ENCODE results near the gene TNS2. TPM values are rescaled to one million over a fixed set of nuclear protein-coding genes. Genes with fewer than 3 reads are reported as not detected.

The TNS2 gene
- total and polyA plus RNA-seq, 2 of the 13 experiments (the other 11 are each of a cell fraction or from before 2014, with no cell fraction given): 8.9 to 20.4 TPM

DNA sequence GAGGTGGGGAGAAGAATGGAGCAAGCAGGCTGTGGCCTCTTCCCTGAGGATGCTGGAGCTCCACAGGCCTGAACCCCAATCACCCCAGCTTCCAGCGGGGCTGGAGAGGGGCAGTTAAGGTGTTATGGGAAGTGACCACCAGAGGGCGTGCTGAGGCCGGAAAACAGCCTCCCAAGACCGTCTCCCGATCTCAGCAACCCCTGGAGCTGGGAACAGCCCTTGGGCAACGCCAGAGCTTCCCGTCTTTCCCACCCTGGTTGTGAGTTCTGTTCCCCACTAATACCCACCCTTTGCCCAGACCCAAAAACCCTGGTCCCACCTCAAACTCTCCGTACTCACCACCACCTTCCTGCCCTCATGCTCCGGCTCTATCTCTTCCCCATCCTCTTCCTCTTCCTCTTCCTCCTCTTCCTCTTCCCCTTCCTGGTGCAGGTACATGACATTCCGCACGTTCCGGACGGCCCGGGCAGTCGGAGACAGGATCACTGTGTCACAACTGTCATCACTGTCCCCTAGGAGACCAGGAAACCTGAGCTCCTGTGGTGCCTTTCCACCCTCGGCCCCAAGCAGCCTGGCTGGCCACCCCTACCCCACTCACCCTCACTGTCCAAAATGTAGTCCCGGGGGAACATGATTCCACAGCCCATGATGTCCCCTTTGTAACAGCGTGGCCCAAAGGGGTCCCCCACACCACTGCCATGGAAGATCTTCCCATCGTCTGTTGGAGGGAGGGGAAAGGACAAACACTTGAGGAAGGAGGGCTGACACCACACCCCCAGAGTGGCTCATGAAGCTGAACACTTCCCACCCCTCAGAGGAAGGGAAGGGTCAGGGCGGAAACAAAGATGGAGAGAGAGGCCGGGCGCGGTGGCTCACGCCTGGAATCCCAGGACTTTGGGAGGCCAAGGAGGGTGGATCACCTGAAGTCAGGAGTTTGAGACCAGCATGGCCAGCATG, 16.4 kb downstream of the TNS2 start (continued):
- TF ChIP-seq, protein P1, sequence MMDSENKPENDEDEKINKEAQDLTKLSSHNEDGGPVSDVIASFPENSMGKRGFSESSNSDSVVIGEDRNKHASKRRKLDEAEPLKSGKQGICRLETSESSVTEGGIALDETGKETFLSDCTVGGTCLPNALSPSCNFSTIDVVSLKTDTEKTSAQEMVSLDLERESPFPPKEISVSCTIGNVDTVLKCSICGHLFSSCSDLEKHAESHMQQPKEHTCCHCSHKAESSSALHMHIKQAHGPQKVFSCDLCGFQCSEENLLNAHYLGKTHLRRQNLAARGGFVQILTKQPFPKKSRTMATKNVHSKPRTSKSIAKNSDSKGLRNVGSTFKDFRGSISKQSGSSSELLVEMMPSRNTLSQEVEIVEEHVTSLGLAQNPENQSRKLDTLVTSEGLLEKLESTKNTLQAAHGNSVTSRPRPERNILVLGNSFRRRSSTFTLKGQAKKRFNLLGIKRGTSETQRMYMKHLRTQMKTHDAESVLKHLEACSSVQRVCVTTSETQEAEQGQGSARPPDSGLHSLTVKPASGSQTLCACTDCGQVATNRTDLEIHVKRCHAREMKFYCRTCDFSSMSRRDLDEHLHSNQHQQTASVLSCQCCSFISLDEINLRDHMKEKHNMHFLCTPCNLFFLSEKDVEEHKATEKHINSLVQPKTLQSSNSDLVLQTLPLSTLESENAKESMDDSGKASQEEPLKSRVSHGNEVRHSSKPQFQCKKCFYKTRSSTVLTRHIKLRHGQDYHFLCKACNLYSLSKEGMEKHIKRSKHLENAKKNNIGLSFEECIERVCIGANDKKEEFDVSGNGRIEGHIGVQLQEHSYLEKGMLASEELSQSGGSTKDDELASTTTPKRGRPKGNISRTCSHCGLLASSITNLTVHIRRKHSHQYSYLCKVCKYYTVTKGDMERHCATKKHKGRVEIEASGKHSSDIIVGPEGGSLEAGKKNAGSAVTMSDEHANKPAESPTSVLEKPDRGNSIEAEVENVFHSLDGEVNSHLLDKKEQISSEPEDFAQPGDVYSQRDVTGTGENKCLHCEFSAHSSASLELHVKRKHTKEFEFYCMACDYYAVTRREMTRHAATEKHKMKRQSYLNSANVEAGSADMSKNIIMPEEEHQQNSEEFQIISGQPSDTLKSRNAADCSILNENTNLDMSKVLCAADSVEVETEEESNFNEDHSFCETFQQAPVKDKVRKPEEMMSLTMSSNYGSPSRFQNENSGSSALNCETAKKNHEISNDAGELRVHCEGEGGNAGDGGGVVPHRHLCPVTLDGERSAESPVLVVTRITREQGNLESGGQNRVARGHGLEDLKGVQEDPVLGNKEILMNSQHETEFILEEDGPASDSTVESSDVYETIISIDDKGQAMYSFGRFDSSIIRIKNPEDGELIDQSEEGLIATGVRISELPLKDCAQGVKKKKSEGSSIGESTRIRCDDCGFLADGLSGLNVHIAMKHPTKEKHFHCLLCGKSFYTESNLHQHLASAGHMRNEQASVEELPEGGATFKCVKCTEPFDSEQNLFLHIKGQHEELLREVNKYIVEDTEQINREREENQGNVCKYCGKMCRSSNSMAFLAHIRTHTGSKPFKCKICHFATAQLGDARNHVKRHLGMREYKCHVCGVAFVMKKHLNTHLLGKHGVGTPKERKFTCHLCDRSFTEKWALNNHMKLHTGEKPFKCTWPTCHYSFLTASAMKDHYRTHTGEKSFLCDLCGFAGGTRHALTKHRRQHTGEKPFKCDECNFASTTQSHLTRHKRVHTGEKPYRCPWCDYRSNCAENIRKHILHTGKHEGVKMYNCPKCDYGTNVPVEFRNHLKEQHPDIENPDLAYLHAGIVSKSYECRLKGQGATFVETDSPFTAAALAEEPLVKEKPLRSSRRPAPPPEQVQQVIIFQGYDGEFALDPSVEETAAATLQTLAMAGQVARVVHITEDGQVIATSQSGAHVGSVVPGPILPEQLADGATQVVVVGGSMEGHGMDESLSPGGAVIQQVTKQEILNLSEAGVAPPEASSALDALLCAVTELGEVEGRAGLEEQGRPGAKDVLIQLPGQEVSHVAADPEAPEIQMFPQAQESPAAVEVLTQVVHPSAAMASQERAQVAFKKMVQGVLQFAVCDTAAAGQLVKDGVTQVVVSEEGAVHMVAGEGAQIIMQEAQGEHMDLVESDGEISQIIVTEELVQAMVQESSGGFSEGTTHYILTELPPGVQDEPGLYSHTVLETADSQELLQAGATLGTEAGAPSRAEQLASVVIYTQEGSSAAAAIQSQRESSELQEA (CRISPR knock-in tag; IDR thresholded peaks at IDR 0.05; ENCODE audit: not compliant biosample characterization): peak; percentile 32
- TF ChIP-seq ZNF567 (CRISPR knock-in tag; IDR thresholded peaks at IDR 0.05; ENCODE audit: borderline replicate concordance) (0 out of 2 replicates have a peak, but pooled peaks have one; percentile 40), HNRNPH1 (optimal IDR thresholded peaks at IDR 0.05; ENCODE audit: low read depth, low read length) (no peak), RXRA (CRISPR knock-in tag; IDR thresholded peaks at IDR 0.05) (peak; percentile 48; the same call in 1 of the 2 replicates), ZNF12 (CRISPR knock-in tag; IDR thresholded peaks at IDR 0.05) (no peak), ZNF607 (CRISPR knock-in tag; IDR thresholded peaks at IDR 0.05; ENCODE audit: borderline replicate concordance) (0 out of 2 replicates have a peak, but pooled peaks have one; percentile 40), HOXA9 (CRISPR knock-in tag; IDR thresholded peaks at IDR 0.05; ENCODE audit: borderline replicate concordance) (no peak), ZBTB20 (CRISPR knock-in tag; IDR thresholded peaks at IDR 0.05; ENCODE audit: borderline replicate concordance, low read depth) (0 out of 2 replicates have a peak, but pooled peaks have one; percentile 29), ATF7 (IDR thresholded peaks at IDR 0.05) (no peak), ATF7 (CRISPR knock-in tag; IDR thresholded peaks at IDR 0.05) (no peak), ZNF431 (CRISPR knock-in tag; IDR thresholded peaks at IDR 0.05; ENCODE audit: borderline replicate concordance, low read depth) (no peak), ZNF878 (CRISPR knock-in tag; IDR thresholded peaks at IDR 0.05) (no peak), BATF2 (CRISPR knock-in tag; IDR thresholded peaks at IDR 0.05) (no peak), MLLT10 (CRISPR knock-in tag; IDR thresholded peaks at IDR 0.05) (no peak), ZNF501 (CRISPR knock-in tag; IDR thresholded peaks at IDR 0.05) (0 out of 2 replicates have a peak, but pooled peaks have one; percentile 24), LCORL (IDR thresholded peaks at IDR 0.05) (no peak), LCORL (CRISPR knock-in tag; IDR thresholded peaks at IDR 0.05) (peak; percentile 60; the same call in 1 of the 2 replicates), ZNF883 (CRISPR knock-in tag; IDR thresholded peaks at IDR 0.05; ENCODE audit: not compliant biosample characterization) (peak; percentile 47)
- TF ChIP-seq, protein P2, sequence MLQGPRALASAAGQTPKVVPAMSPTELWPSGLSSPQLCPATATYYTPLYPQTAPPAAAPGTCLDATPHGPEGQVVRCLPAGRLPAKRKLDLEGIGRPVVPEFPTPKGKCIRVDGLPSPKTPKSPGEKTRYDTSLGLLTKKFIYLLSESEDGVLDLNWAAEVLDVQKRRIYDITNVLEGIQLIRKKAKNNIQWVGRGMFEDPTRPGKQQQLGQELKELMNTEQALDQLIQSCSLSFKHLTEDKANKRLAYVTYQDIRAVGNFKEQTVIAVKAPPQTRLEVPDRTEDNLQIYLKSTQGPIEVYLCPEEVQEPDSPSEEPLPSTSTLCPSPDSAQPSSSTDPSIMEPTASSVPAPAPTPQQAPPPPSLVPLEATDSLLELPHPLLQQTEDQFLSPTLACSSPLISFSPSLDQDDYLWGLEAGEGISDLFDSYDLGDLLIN (CRISPR knock-in tag; IDR thresholded peaks at IDR 0.05; ENCODE audit: borderline replicate concordance): no peak

All from HepG2 (cell line).